Panc1 (cell line): ENCODE data around the gene CREB5. TPM values are rescaled to one million over a fixed set of nuclear protein-coding genes. Genes with fewer than 3 reads are reported as not detected.

Experiments used
- ATAC-seq: fragments of 200-7000 bp; cut with Tn5 transposase; 2 replicates; pipeline ENCODE4 v1.9.1; 2020; ENCODE audit warnings: mild to moderate bottlenecking, moderate library complexity
- BruUV-seq: library from RNA; stranded (reverse); fragments of 400-500 nt; replicated peaks from 2 replicates; lab custom pipeline; 2021; lab: Mats Ljungman, UMichigan
- CTCF ChIA-PET: fragments of 300-600 bp; sonication (Branson Sonifier 250); formaldehyde crosslinking; loops from one replicate; lab custom pipeline; 2022; ENCODE audit warnings: antibody characterized with exemption; lab: Charles Lee
- POLR2A ChIA-PET: fragments of 300-600 bp; sonication (Branson Sonifier 250); formaldehyde crosslinking; loops from one replicate; lab custom pipeline; 2022; ENCODE audit warnings: antibody characterized with exemption; lab: Charles Lee
- DNase-seq: peaks from one replicate; pipeline ENCODE4 v3.0.0-alpha.2; 2010; ENCODE audit warnings: low read depth, low spot score
- H3K27ac ChIP-seq: 2 replicates; pipeline ENCODE4 v1.5.1; 2011; ENCODE audit warnings: mild to moderate bottlenecking, low read length, inconsistent platforms
- H3K27me3 ChIP-seq: fragments of 200-500 bp; sonication (Bioruptor generic); 2 replicates; pipeline ENCODE4 v1.6.0; 2014; ENCODE audit warnings: low read length, inconsistent platforms; ENCODE audit not compliant: control insufficient read depth, insufficient read depth
- H3K36me3 ChIP-seq: fragments of 200-500 bp; sonication (Bioruptor generic); 2 replicates; pipeline ENCODE4 v1.5.1; 2014; ENCODE audit warnings: inconsistent platforms, mild to moderate bottlenecking, low read length, moderate library complexity; ENCODE audit not compliant: control insufficient read depth, insufficient read depth
- H3K4me1 ChIP-seq: 2 replicates; pipeline ENCODE4 v1.5.1; 2011; ENCODE audit warnings: inconsistent platforms, mild to moderate bottlenecking, low read length, moderate library complexity; ENCODE audit not compliant: control insufficient read depth, insufficient read depth
- H3K4me3 ChIP-seq, 2 experiments: 2 replicates each; pipeline ENCODE4 v1.5.1; 2011 to 2012; ENCODE audit warnings: low read depth in 2 of 2, low read length in 2 of 2, mild to moderate bottlenecking in 2 of 2, inconsistent platforms in 1 of 2, moderate library complexity in 1 of 2
- H3K9me3 ChIP-seq: fragments of 200-500 bp; sonication (Bioruptor generic); 2 replicates; pipeline ENCODE4 v1.5.1; 2014; ENCODE audit warnings: low read depth, mild to moderate bottlenecking, inconsistent platforms, low read length, moderate library complexity; ENCODE audit not compliant: control insufficient read depth, insufficient read depth
- POLR2AphosphoS5 ChIP-seq: IDR thresholded peaks from 2 replicates; pipeline ENCODE4 v1.6.1; 2012; ENCODE audit warnings: mild to moderate bottlenecking, low read depth, low read length, moderate library complexity
- REST ChIP-seq, 2 experiments: IDR thresholded peaks; 2 replicates each; pipeline ENCODE4 v1.6.1; 2011 to 2012; ENCODE audit warnings: low read depth in 2 of 2, control low read depth in 1 of 2, low read length in 1 of 2, mild to moderate bottlenecking in 1 of 2, moderate library complexity in 1 of 2; ENCODE audit not compliant: insufficient read depth in 1 of 2
- SIN3A ChIP-seq: IDR thresholded peaks from 2 replicates; pipeline ENCODE4 v1.6.1; 2012; ENCODE audit warnings: low read depth, mild to moderate bottlenecking, low read length, moderate library complexity, borderline replicate concordance; ENCODE audit not compliant: insufficient read depth
- TCF7L2 ChIP-seq: IDR thresholded peaks from 2 replicates; pipeline ENCODE4 v1.6.1; 2011; ENCODE audit warnings: mild to moderate bottlenecking, low read depth, low read length, inconsistent platforms
- in situ Hi-C: cut with HindIII; loops from 2 replicates; pipeline ENCODE4 v1.10.0; 2016; ENCODE audit warnings: low sequenced_read_pairs, low pct_unique_long_range_greater_than_20kb
- intact Hi-C: fragments of 100-400 bp; cut with micrococcal nuclease; formaldehyde crosslinking; loops from one replicate; pipeline ENCODE4 v1.10.0; 2022; ENCODE audit not compliant: unreplicated experiment
- total RNA-seq: library from RNA; stranded (reverse); gene quantifications from one replicate; pipeline ENCODE4 v1.2.1, GENCODE V29; 2021; ENCODE audit not compliant: unreplicated experiment
- TF ChIP-seq, protein P1 (sequence below): fragments of 450-650 bp; IDR thresholded peaks from 2 replicates; pipeline ENCODE4 v1.5.1; 2017; ENCODE audit warnings: mild to moderate bottlenecking

Gene CREB5
- total RNA-seq, 1 experiment from 2014 or later = 3.1 TPM

- in situ Hi-C loops = no loop called here
- Histone ChIP-seq H3K27me3 (peaks cover 18% of the 10 kb centered on the region), H3K9me3 (no peaks in the 10 kb centered on the region), H3K36me3 (no peaks in the 10 kb centered on the region), H3K27ac (no peak overlapping the region), H3K4me1 (no peaks in the 10 kb centered on the region; the same call in 1 of the 2 replicates), H3K4me3 (no peak overlapping the region)
- no TSS peak for BruUV-seq
- DNase-seq (no peak), ATAC-seq (no peak)
- POLR2A ChIA-PET = no interaction called here
- TF ChIP-seq, protein P1, sequence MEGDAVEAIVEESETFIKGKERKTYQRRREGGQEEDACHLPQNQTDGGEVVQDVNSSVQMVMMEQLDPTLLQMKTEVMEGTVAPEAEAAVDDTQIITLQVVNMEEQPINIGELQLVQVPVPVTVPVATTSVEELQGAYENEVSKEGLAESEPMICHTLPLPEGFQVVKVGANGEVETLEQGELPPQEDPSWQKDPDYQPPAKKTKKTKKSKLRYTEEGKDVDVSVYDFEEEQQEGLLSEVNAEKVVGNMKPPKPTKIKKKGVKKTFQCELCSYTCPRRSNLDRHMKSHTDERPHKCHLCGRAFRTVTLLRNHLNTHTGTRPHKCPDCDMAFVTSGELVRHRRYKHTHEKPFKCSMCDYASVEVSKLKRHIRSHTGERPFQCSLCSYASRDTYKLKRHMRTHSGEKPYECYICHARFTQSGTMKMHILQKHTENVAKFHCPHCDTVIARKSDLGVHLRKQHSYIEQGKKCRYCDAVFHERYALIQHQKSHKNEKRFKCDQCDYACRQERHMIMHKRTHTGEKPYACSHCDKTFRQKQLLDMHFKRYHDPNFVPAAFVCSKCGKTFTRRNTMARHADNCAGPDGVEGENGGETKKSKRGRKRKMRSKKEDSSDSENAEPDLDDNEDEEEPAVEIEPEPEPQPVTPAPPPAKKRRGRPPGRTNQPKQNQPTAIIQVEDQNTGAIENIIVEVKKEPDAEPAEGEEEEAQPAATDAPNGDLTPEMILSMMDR = no peak
- TF ChIP-seq REST (IDR thresholded peaks at IDR 0.05; ENCODE audit: insufficient read depth in 1 of 2, low read depth in 2 of 2, low read length in 1 of 2) (no peak), TCF7L2 (no peak), POLR2AphosphoS5 (no peak), SIN3A (no peak)
- intact Hi-C loops = loop anchor here (10.0 kb wide), 1 partner anchor 232 kb away; no protein-coding TSS in a partner anchor
- CTCF ChIA-PET = no interaction called here
These were observed 444.3 kb downstream of the CREB5 start for GRCh38 chr7:28856656-28857055.

- POLR2A ChIA-PET = no interaction called here
- in situ Hi-C loops (no loop called here), intact Hi-C loops (loop anchor here (10.0 kb wide), 1 partner anchor 233 kb away; no protein-coding TSS in a partner anchor)
- BruUV-seq = no TSS peak
- Histone ChIP-seq H3K36me3 (no peaks in the 10 kb centered on the region), H3K9me3 (no peaks in the 10 kb centered on the region), H3K4me3 (no peak overlapping the region), H3K27ac (no peak overlapping the region), H3K27me3 (peaks cover 4% of the 10 kb centered on the region), H3K4me1 (no peaks in the 10 kb centered on the region; the same call in 1 of the 2 replicates)
- DNase-seq (no peak), ATAC-seq (no peak)
- TF ChIP-seq, protein P1 = no peak
- TF ChIP-seq TCF7L2 (no peak), POLR2AphosphoS5 (no peak), SIN3A (no peak), REST (IDR thresholded peaks at IDR 0.05; ENCODE audit: insufficient read depth in 1 of 2, low read depth in 2 of 2, low read length in 1 of 2) (no peak)
- CTCF ChIA-PET = no interaction called here
These were observed 445.9 kb downstream of the CREB5 start for GRCh38 chr7:28858206-28858605.
